T-cell (primary cell): ENCODE measurements around the gene GNG7. TPM values are rescaled to one million over a fixed set of nuclear protein-coding genes. Genes with fewer than 3 reads are reported as not detected.
A peak's percentile ranks its signal among the peaks of the same experiment; 100 is the strongest.

Experiments
- ATAC-seq, 4 experiments: fragments of 200-7000 bp in 3 of 4; fragments of 150-1000 bp in 1 of 4; cut with Tn5 transposase; replicated peaks in 1 of 4; 1 replicate in 3 of 4; 2 replicates in 1 of 4; pipeline ENCODE4 v1.10.0; 2021; ENCODE audit warnings: moderate library complexity in 3 of 4, mild to moderate bottlenecking in 2 of 4, moderate number of reproducible peaks in 1 of 4
- CTCF ChIA-PET, 2 donors: fragments of 300-600 bp; sonication (Branson Sonifier 250); formaldehyde crosslinking; loops; one replicate each; lab custom pipeline; 2022; ENCODE audit warnings: antibody characterized with exemption in 2 of 2; lab: Charles Lee
- POLR2A ChIA-PET, 2 donors: fragments of 300-600 bp; sonication (Branson Sonifier 250); formaldehyde crosslinking; loops; one replicate each; lab custom pipeline; 2022; ENCODE audit warnings: antibody characterized with exemption in 2 of 2; lab: Charles Lee
- DNase-seq, 35 experiments: peaks; one replicate each; pipeline versions ENCODE4 v3.0.0 to v3.0.0-alpha.2; 2013 to 2023
- H3K27ac ChIP-seq: one replicate; pipeline ENCODE4 v1.5.1; 2013; ENCODE audit warnings: low read length
- H3K27me3 ChIP-seq, 2 experiments: replicated peaks in 1 of 2; 1 replicate in 1 of 2; 2 replicates in 1 of 2; pipeline versions ENCODE4 v1.6.1 to v1.7.0; 2013; ENCODE audit warnings: low read length in 1 of 2, mixed read lengths in 1 of 2; ENCODE audit not compliant: control insufficient read depth in 2 of 2, insufficient read depth in 2 of 2; ENCODE audit errors: extremely low read depth in 1 of 2
- H3K36me3 ChIP-seq, 2 donors: 1 replicate in 1 of 2; 2 replicates in 1 of 2; pipeline versions ENCODE4 v1.6.1 to v1.7.0; 2013; ENCODE audit warnings: low read length in 1 of 2; ENCODE audit not compliant: control insufficient read depth in 2 of 2, insufficient read depth in 1 of 2; ENCODE audit errors: extremely low read depth in 1 of 2
- H3K4me1 ChIP-seq, 2 experiments: 1 replicate in 1 of 2; 2 replicates in 1 of 2; pipeline versions ENCODE4 v1.6.1 to v1.7.0; 2013; ENCODE audit warnings: low read length in 2 of 2, mixed read lengths in 1 of 2; ENCODE audit not compliant: insufficient read depth in 2 of 2, control insufficient read depth in 1 of 2; ENCODE audit errors: extremely low read depth in 1 of 2
- H3K4me3 ChIP-seq, 2 donors: 1 replicate in 1 of 2; 2 replicates in 1 of 2; pipeline versions ENCODE4 v1.5.1 to v1.7.0; 2013; ENCODE audit warnings: mild to moderate bottlenecking in 2 of 2, low read length in 1 of 2, moderate library complexity in 1 of 2; ENCODE audit not compliant: control insufficient read depth in 1 of 2; ENCODE audit errors: extremely low read depth in 1 of 2
- H3K9me3 ChIP-seq: 2 replicates; pipeline ENCODE4 v1.7.0; 2013
- H3K27ac Mint-ChIP-seq, 2 donors: one replicate each; pipeline ENCODE4 v1.8.0; 2020 to 2021; ENCODE audit warnings: mild to moderate bottlenecking in 2 of 2, mixed read lengths in 2 of 2
- H3K27me3 Mint-ChIP-seq, 2 donors: one replicate each; pipeline ENCODE4 v1.8.0; 2021 to 2022; ENCODE audit warnings: mixed read lengths in 2 of 2
- H3K36me3 Mint-ChIP-seq: one replicate; pipeline ENCODE4 v1.8.0; 2021; ENCODE audit warnings: mixed read lengths
- H3K4me1 Mint-ChIP-seq, 3 donors: one replicate each; pipeline ENCODE4 v1.8.0; 2020 to 2022; ENCODE audit warnings: mixed read lengths in 3 of 3, mild to moderate bottlenecking in 1 of 3
- H3K4me3 Mint-ChIP-seq, 3 donors: one replicate each; pipeline ENCODE4 v1.8.0; 2020 to 2022; ENCODE audit warnings: mild to moderate bottlenecking in 3 of 3, mixed read lengths in 3 of 3, moderate library complexity in 3 of 3
- H3K9me3 Mint-ChIP-seq, 3 donors: one replicate each; pipeline ENCODE4 v1.8.0; 2020 to 2022; ENCODE audit warnings: mixed read lengths in 3 of 3
- WGBS: methylation state at CpG from one replicate; pipeline ENCODE4 v1.1.5; 2013; ENCODE audit warnings: missing lambda C conversion rate; ENCODE audit not compliant: insufficient coverage; 5-methylcytosine and 5-hydroxymethylcytosine counted together
- total RNA-seq, 35 experiments: library from RNA in 6 of 35; stranded (reverse) in 6 of 35; fragments of 120-200 nt in 1 of 35; gene quantifications; one replicate each; pipeline versions ENCODE4 v1.2.1 to v1.2.4 and lab custom pipeline; 2013 to 2026

Gene GNG7
- total RNA-seq, 5 donors from 2014 or later (not counting 1 experiment from before 2014, with no cell fraction given), result 4.5 to 7.2 (median 5.7) TPM

- Histone ChIP-seq H3K27me3 (no peaks in the 10 kb centered on the region), H3K9me3 (no peaks in the 10 kb centered on the region), H3K27ac (no peak overlapping the region), H3K4me1 (peaks cover 0 to 17% of the 10 kb centered on the region in 2 experiments), H3K4me3 (no peak overlapping the region), H3K36me3 (no peaks in the 10 kb centered on the region)
- ChIA-PET POLR2A (no interaction called here), CTCF (interaction anchor here in 1 of 2 donors (0.7 to 0.8 kb wide), 2 partner anchors 46 to 1189 kb away, joined by 3 read pairs; no protein-coding TSS in a partner anchor)
- ATAC-seq (no peak), DNase-seq (no peak)
- peak overlapping the region in 1 of 2 donors; percentile 71 for H3K27ac Mint-ChIP-seq
- no peaks in the 10 kb centered on the region for H3K9me3 Mint-ChIP-seq
- H3K4me3 Mint-ChIP-seq, result no peak overlapping the region
- 92% methylated on average over 16 of the region's 23 CpGs for WGBS
- no peaks in the 10 kb centered on the region for H3K27me3 Mint-ChIP-seq
- H3K36me3 Mint-ChIP-seq, result no peaks in the 10 kb centered on the region
- H3K4me1 Mint-ChIP-seq, result peaks cover 7 to 18% (median 14%) of the 10 kb centered on the region in 3 donors
Observed at GRCh38 chr19:2602391-2603181, 99.9 kb downstream of the GNG7 start.

- CTCF ChIA-PET, result interaction anchor here (0.5 to 2.8 kb wide), 6 partner anchors 9 to 1386 kb away, joined by 3 to 23 read pairs (median 6); no protein-coding TSS in a partner anchor
- POLR2A ChIA-PET, result interaction anchor here (0.5 to 3.5 kb wide), 3 partner anchors 14 to 125 kb away, joined by 6 to 35 read pairs (median 11); partner anchors contain the start of gene GADD45B (in 2 of the 2)
- H3K9me3 Mint-ChIP-seq, result no peaks in the 10 kb centered on the region
- no peaks in the 10 kb centered on the region for H3K9me3 ChIP-seq
- no peaks in the 10 kb centered on the region for H3K27me3 ChIP-seq
- peaks cover 6 to 15% (median 12%) of the 10 kb centered on the region in 3 donors for H3K4me1 Mint-ChIP-seq
- no peak for ATAC-seq
- H3K4me1 ChIP-seq, result peaks cover 0 to 12% of the 10 kb centered on the region in 2 experiments
- no peaks in the 10 kb centered on the region for H3K36me3 ChIP-seq
- H3K36me3 Mint-ChIP-seq, result no peaks in the 10 kb centered on the region
- H3K4me3 Mint-ChIP-seq, result no peak overlapping the region
- no peak overlapping the region for H3K4me3 ChIP-seq
- H3K27ac Mint-ChIP-seq, result no peak overlapping the region
- no peak for DNase-seq
- H3K27me3 Mint-ChIP-seq, result no peaks in the 10 kb centered on the region
- 89% methylated on average over 15 of the region's 20 CpGs for WGBS
- no peak overlapping the region for H3K27ac ChIP-seq
Observed at GRCh38 chr19:2600914-2601870, 101.3 kb downstream of the GNG7 start.

DNA sequence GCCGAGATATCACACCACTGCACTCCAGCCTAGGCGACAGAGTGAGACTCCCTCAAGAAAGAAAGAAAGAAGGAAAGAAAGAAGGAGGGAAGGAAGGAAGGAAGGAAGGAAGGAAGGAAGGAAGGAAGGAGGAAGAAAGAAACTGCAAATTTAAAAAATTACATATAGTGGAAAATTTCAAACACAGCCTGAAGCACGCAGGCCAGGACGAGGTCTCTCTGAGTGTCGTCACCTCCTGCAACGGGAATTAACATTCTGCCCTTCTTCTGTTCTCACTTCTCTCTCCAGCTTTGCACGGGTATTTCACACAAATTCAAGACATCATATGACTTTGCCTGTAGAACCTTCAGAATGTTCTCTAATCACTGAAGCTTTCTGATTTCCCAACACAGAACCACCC lies 108.2 kb downstream of the GNG7 start:
- Histone ChIP-seq H3K4me3 (no peak overlapping the region), H3K9me3 (no peaks in the 10 kb centered on the region), H3K36me3 (no peaks in the 10 kb centered on the region), H3K4me1 (peaks cover 0 to 7% of the 10 kb centered on the region in 2 experiments), H3K27me3 (peaks cover 0 to 3% of the 10 kb centered on the region in 2 experiments), H3K27ac (no peak overlapping the region)
- ChIA-PET CTCF (interaction anchor here in 1 of 2 donors (0.7 kb wide), 1 partner anchor 184 kb away, joined by 3 read pairs; no protein-coding TSS in a partner anchor), POLR2A (interaction anchor here (0.6 to 0.7 kb wide), 4 partner anchors 13 to 768 kb away, joined by 3 to 8 read pairs (median 4); no protein-coding TSS in a partner anchor)
- Mint-ChIP-seq H3K4me3 (no peak overlapping the region), H3K27me3 (no peaks in the 10 kb centered on the region), H3K36me3 (no peaks in the 10 kb centered on the region), H3K9me3 (no peaks in the 10 kb centered on the region), H3K27ac (no peak overlapping the region), H3K4me1 (peaks cover 6 to 8% (median 7%) of the 10 kb centered on the region in 3 donors)
- WGBS, result 82% methylated on average over 5 of the region's 7 CpGs
- ATAC-seq, result no peak
- DNase-seq, result no peak

DNA sequence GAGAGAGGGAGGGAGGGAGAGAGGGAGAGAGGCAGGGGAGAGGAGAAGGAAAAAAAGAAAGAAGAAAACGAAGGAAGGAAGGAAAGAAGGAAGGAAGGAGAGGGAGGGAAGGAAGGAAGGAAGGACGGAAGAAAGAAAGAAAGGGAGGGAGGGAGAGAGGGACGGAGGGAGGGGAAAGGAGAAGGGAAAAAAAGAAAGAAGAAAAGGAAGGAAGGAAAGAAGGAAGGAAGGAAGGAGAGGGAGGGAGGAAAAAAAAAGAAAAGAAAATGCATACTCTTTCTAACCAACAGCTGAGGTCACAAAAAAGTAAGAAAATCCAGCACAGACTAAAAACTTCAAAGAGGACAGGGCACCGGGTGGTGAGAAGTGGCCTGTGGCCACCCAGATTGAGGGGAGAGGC lies 109.7 kb downstream of the GNG7 start:
- ChIA-PET CTCF (no interaction called here), POLR2A (no interaction called here)
- no peak overlapping the region for H3K27ac ChIP-seq
- H3K4me1 Mint-ChIP-seq, result no peaks in the 10 kb centered on the region
- 69% methylated on average over 3 of the region's 4 CpGs for WGBS
- no peaks in the 10 kb centered on the region for H3K9me3 Mint-ChIP-seq
- no peaks in the 10 kb centered on the region for H3K9me3 ChIP-seq
- DNase-seq (no peak), ATAC-seq (no peak)
- H3K27ac Mint-ChIP-seq, result no peak overlapping the region
- H3K27me3 Mint-ChIP-seq, result no peaks in the 10 kb centered on the region
- no peaks in the 10 kb centered on the region for H3K4me1 ChIP-seq
- H3K4me3 ChIP-seq, result no peak overlapping the region
- no peaks in the 10 kb centered on the region for H3K36me3 ChIP-seq
- no peak overlapping the region for H3K4me3 Mint-ChIP-seq
- H3K36me3 Mint-ChIP-seq, result no peaks in the 10 kb centered on the region
- peaks cover 0 to 3% of the 10 kb centered on the region in 2 experiments for H3K27me3 ChIP-seq

DNA sequence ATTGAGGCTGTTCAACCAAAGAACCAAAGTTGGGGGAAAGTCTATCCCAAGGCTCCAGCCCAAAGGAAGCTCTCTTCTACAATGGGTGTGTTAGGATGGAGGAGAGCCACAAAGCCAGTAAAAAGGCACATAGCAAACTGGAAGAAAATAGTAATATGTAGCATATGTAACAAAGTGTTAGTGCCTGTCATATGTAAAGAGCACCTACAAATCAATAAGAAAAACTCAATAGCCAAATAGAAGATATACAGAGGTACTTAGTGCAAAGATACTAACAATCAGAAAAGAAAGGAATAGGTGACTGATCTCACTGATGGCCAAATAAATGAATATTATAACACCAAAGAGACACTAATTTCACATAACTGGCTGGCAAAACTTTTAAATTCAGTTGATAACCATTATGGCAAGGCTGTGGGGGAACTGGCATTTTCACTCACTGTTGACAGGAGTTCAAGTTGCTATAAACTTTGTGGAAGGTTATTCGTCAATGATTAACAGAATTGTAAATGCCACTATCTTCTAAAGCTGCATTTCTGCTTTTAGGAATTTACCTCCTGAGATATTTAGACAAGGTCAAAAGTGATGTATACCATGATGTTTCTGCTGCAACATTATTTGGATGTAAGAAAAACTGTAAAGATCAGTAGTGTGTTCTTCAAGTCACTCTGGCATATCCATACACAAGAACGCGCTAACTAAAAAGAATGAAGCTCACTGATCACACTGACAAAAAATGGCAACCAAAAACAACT lies 110.8 kb downstream of the GNG7 start:
- no peaks in the 10 kb centered on the region for H3K27me3 Mint-ChIP-seq
- H3K36me3 Mint-ChIP-seq, result no peaks in the 10 kb centered on the region
- ATAC-seq, result no peak
- Histone ChIP-seq H3K4me1 (no peaks in the 10 kb centered on the region), H3K27me3 (peaks cover 0 to 3% of the 10 kb centered on the region in 2 experiments), H3K27ac (no peak overlapping the region), H3K4me3 (no peak overlapping the region), H3K9me3 (no peaks in the 10 kb centered on the region), H3K36me3 (no peaks in the 10 kb centered on the region)
- whole genome bisulfite sequencing, result no CpG with 5 or more reads among the region's 3 CpGs
- no peaks in the 10 kb centered on the region for H3K9me3 Mint-ChIP-seq
- no peak overlapping the region for H3K4me3 Mint-ChIP-seq
- no peak for DNase-seq
- ChIA-PET POLR2A (no interaction called here), CTCF (interaction anchor here in 1 of 2 donors (0.7 kb wide), 1 partner anchor 1613 kb away, joined by 6 read pairs; no protein-coding TSS in a partner anchor)
- H3K27ac Mint-ChIP-seq, result no peak overlapping the region
- no peaks in the 10 kb centered on the region for H3K4me1 Mint-ChIP-seq
